HG02840 (cell line): ENCODE results near the gene VPS13D.
"Not testable (repeated sequence)": the region's sequence is repeated elsewhere in the genome, so short reads cannot be mapped to it uniquely, and the experiment has no call there.

Experiments used
- ATAC-seq: cut with Tn5 transposase; IDR thresholded peaks from one replicate; pipeline ENCODE4 v1.9.1; 2021; ENCODE audit warnings: mild to moderate bottlenecking, moderate library complexity, moderate number of reproducible peaks; ENCODE audit not compliant: unreplicated experiment, low FRiP score

The VPS13D gene

GRCh38 chr1:12356004-12356890, 126.4 kb downstream of the VPS13D start:
- no peak for ATAC-seq

GRCh38 chr1:12358499-12358898, 128.7 kb downstream of the VPS13D start:
- ATAC-seq, result no peak

- no peak for ATAC-seq
Observed at GRCh38 chr1:12359359-12360133, 129.7 kb downstream of the VPS13D start.

- ATAC-seq, result no peak
Observed at GRCh38 chr1:12368646-12369045, 138.8 kb downstream of the VPS13D start.

- no peak for ATAC-seq
Observed at GRCh38 chr1:12369258-12369657, 139.4 kb downstream of the VPS13D start.

- ATAC-seq, result no peak
Observed at GRCh38 chr1:12370333-12370975, 140.6 kb downstream of the VPS13D start.

- ATAC-seq, result no peak
Observed at GRCh38 chr1:12371053-12371452, 141.2 kb downstream of the VPS13D start.

- ATAC-seq, result no peak
Observed at GRCh38 chr1:12372180-12372579, 142.3 kb downstream of the VPS13D start.

- no peak for ATAC-seq
Observed at GRCh38 chr1:12372761-12373160, 142.9 kb downstream of the VPS13D start.

- no peak for ATAC-seq
Observed at GRCh38 chr1:12375133-12375829, 145.5 kb downstream of the VPS13D start.

- ATAC-seq, result no peak
Observed at GRCh38 chr1:12376236-12377045, 146.6 kb downstream of the VPS13D start.

- ATAC-seq, result no peak
Observed at GRCh38 chr1:12380326-12381249, 150.8 kb downstream of the VPS13D start.

GRCh38 chr1:12383001-12383400, 153.2 kb downstream of the VPS13D start:
- no peak for ATAC-seq

- ATAC-seq, result no peak
Observed at GRCh38 chr1:12383786-12384185, 154.0 kb downstream of the VPS13D start.

GRCh38 chr1:12384836-12385456, 155.1 kb downstream of the VPS13D start:
- no peak for ATAC-seq

GRCh38 chr1:12386130-12386529, 156.3 kb downstream of the VPS13D start:
- ATAC-seq, result no peak

- no peak for ATAC-seq
Observed at GRCh38 chr1:12387641-12388040, 157.8 kb downstream of the VPS13D start.

- not testable (repeated sequence) for ATAC-seq
Observed at GRCh38 chr1:12390296-12390695, 160.5 kb downstream of the VPS13D start.
